Transverse colon (tissue), 4 donors: ENCODE data around the gene RAX2.

Source experiments
- POLR2A ChIP-seq: fragments of 450-650 bp; IDR thresholded peaks from one replicate; pipeline ENCODE4 v1.6.1; 2016; ENCODE audit warnings: antibody characterized with exemption, mild to moderate bottlenecking, moderate library complexity
- POLR2AphosphoS5 ChIP-seq, 3 donors: sonication (generic); formaldehyde crosslinking; IDR thresholded peaks; one replicate each; pipeline ENCODE4 v1.6.1; 2016; ENCODE audit warnings: antibody characterized with exemption in 3 of 3
- TF ChIP-seq, protein P1 (sequence below), 5 experiments: fragments of 200-600 bp in 3 of 5; fragments of 450-650 bp in 2 of 5; sonication (generic) in 3 of 5; IDR thresholded peaks; 1 replicate in 2 of 5; 2 replicates in 3 of 5; pipeline ENCODE4 v1.5.1; 2016 to 2017; ENCODE audit warnings: antibody characterized with exemption in 5 of 5, inconsistent platforms in 3 of 5, mild to moderate bottlenecking in 2 of 5, moderate library complexity in 1 of 5

GRCh38 chr19:3769494-3769893 is 2.5 kb downstream of the RAX2 start:
- TF ChIP-seq, protein P1, sequence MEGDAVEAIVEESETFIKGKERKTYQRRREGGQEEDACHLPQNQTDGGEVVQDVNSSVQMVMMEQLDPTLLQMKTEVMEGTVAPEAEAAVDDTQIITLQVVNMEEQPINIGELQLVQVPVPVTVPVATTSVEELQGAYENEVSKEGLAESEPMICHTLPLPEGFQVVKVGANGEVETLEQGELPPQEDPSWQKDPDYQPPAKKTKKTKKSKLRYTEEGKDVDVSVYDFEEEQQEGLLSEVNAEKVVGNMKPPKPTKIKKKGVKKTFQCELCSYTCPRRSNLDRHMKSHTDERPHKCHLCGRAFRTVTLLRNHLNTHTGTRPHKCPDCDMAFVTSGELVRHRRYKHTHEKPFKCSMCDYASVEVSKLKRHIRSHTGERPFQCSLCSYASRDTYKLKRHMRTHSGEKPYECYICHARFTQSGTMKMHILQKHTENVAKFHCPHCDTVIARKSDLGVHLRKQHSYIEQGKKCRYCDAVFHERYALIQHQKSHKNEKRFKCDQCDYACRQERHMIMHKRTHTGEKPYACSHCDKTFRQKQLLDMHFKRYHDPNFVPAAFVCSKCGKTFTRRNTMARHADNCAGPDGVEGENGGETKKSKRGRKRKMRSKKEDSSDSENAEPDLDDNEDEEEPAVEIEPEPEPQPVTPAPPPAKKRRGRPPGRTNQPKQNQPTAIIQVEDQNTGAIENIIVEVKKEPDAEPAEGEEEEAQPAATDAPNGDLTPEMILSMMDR (IDR thresholded peaks at IDR 0.05) = no peak
- TF ChIP-seq POLR2A = no peak
- no peak for TF ChIP-seq POLR2AphosphoS5 (IDR thresholded peaks at IDR 0.05)
